ENCODE results near the gene USP40. TPM values are rescaled to one million over a fixed set of nuclear protein-coding genes. Genes with fewer than 3 reads are reported as not detected.

The USP40 gene
- total RNA-seq, 1 experiment from 2014 or later, result 127 TPM

DNA sequence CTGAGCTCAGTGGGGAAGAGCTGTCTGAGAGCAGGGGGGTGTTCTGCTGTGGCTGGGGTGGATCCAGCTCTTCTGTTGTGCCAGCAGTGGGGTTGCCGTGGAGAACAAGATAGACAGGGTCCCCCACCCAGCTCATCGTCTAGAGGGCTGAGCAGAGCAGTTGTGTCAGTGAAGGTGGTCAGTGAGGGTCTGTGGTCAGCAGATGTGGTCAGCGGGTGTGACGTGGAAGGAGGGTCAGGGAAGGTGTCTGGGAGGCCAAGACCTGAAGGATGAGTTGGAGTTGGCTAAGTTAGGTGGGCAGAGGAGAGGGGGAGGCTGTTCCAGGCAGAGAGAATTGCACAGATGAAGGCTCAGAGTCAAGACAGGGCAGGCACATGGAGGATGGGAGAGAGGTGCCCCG, 109.2 kb downstream of the USP40 start:
- no peaks in the 10 kb centered on the region for H4K20me1 ChIP-seq (ENCODE audit: insufficient read depth)
- H3F3A ChIP-seq (ENCODE audit: insufficient read depth, low read depth), result no peaks in the 10 kb centered on the region
- no peaks in the 10 kb centered on the region for H3K4me1 ChIP-seq (replicated peaks; ENCODE audit: insufficient read depth)
- H3K9me3 ChIP-seq (ENCODE audit: insufficient read depth, low read depth), result no peaks in the 10 kb centered on the region
- H3K4me3 ChIP-seq, result no peak overlapping the region
- no peaks in the 10 kb centered on the region for H3K9me2 ChIP-seq (ENCODE audit: insufficient read depth)
- no peak for DNase-seq
- H3K79me2 ChIP-seq (ENCODE audit: low read depth), result no peaks in the 10 kb centered on the region
- intact Hi-C loops (cut with micrococcal nuclease; ENCODE audit: unreplicated experiment), result no loop called here
- ChIA-PET POLR2A (ENCODE audit: unreplicated experiment) (no interaction called here), CTCF (no interaction called here)
- no TSS peak for BruUV-seq (replicated peaks)
- no peak overlapping the region for H3K27ac ChIP-seq
- no peak overlapping the region for H2AFZ ChIP-seq
- peaks cover 45% of the 10 kb centered on the region; the same call in 1 of the 2 replicates for H3K36me3 ChIP-seq (ENCODE audit: low read depth)
- TF ChIP-seq EZH2 (IDR thresholded peaks at IDR 0.05; ENCODE audit: low read depth), result no peak
- TF ChIP-seq, protein P1, sequence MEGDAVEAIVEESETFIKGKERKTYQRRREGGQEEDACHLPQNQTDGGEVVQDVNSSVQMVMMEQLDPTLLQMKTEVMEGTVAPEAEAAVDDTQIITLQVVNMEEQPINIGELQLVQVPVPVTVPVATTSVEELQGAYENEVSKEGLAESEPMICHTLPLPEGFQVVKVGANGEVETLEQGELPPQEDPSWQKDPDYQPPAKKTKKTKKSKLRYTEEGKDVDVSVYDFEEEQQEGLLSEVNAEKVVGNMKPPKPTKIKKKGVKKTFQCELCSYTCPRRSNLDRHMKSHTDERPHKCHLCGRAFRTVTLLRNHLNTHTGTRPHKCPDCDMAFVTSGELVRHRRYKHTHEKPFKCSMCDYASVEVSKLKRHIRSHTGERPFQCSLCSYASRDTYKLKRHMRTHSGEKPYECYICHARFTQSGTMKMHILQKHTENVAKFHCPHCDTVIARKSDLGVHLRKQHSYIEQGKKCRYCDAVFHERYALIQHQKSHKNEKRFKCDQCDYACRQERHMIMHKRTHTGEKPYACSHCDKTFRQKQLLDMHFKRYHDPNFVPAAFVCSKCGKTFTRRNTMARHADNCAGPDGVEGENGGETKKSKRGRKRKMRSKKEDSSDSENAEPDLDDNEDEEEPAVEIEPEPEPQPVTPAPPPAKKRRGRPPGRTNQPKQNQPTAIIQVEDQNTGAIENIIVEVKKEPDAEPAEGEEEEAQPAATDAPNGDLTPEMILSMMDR (conservative IDR thresholded peaks at IDR 0.05), result no peak
- no peak overlapping the region for H3K4me2 ChIP-seq
- no peaks in the 10 kb centered on the region for H3K27me3 ChIP-seq (ENCODE audit: insufficient read depth, low read depth)

DNA sequence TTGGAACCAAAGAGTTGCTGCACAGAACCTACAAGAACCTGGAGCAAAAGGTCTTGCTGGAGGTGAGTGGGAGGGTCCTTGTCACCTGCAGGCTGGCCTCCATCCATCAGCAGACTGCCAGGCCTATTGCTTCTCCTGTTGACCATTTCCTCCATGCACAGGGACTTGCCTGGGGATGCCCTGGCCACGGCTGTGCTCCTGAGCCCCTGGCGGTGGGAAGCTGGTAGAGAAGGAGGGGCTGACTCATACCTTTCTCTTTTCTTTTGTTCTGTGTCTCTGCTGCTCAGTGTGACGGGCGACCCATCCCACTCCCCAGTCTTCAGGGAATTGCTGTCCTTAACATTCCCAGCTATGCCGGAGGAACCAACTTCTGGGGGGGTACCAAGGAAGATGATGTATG, 109.6 kb downstream of the USP40 start:
- H3K27ac ChIP-seq, result no peak overlapping the region
- no peaks in the 10 kb centered on the region for H3K9me3 ChIP-seq (ENCODE audit: insufficient read depth, low read depth)
- ChIA-PET CTCF (no interaction called here), POLR2A (ENCODE audit: unreplicated experiment) (no interaction called here)
- no peaks in the 10 kb centered on the region for H3K9me2 ChIP-seq (ENCODE audit: insufficient read depth)
- intact Hi-C loops (cut with micrococcal nuclease; ENCODE audit: unreplicated experiment), result no loop called here
- H4K20me1 ChIP-seq (ENCODE audit: insufficient read depth), result no peaks in the 10 kb centered on the region
- H3F3A ChIP-seq (ENCODE audit: insufficient read depth, low read depth), result no peaks in the 10 kb centered on the region
- no peaks in the 10 kb centered on the region for H3K27me3 ChIP-seq (ENCODE audit: insufficient read depth, low read depth)
- peaks cover 44% of the 10 kb centered on the region; the same call in 1 of the 2 replicates for H3K36me3 ChIP-seq (ENCODE audit: low read depth)
- DNase-seq, result no peak
- H3K79me2 ChIP-seq (ENCODE audit: low read depth), result no peaks in the 10 kb centered on the region
- H3K4me3 ChIP-seq, result no peak overlapping the region
- H3K4me2 ChIP-seq, result no peak overlapping the region
- no peaks in the 10 kb centered on the region for H3K4me1 ChIP-seq (replicated peaks; ENCODE audit: insufficient read depth)
- TF ChIP-seq EZH2 (IDR thresholded peaks at IDR 0.05; ENCODE audit: low read depth), result no peak
- TF ChIP-seq, protein P1 (conservative IDR thresholded peaks at IDR 0.05), result no peak
- BruUV-seq (replicated peaks), result no TSS peak
- no peak overlapping the region for H2AFZ ChIP-seq

DNA sequence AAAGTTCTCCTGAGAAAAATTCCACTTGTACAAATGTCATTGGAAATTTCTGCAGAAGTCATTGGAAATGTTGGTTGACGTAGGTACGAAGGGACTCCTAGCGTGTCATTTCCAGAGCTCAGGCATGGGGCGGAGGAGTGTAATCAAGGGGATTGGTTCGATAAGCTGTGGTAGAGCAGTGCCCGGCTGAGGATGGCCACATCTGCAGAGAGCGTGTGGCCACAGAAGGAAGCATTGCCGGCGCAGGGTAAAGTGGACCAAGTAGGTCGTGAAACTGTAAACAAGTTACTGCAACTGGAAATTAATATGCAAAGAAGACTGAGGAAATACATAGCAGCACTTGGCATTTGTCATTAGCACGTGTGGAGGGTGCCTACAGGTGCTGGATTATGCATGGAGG, 110.5 kb downstream of the USP40 start:
- BruUV-seq (replicated peaks), result no TSS peak
- DNase-seq, result no peak
- Histone ChIP-seq H4K20me1 (ENCODE audit: insufficient read depth) (no peaks in the 10 kb centered on the region), H3F3A (ENCODE audit: insufficient read depth, low read depth) (no peaks in the 10 kb centered on the region), H3K4me1 (replicated peaks; ENCODE audit: insufficient read depth) (no peaks in the 10 kb centered on the region), H3K4me2 (no peak overlapping the region), H3K79me2 (ENCODE audit: low read depth) (no peaks in the 10 kb centered on the region), H3K9me2 (ENCODE audit: insufficient read depth) (no peaks in the 10 kb centered on the region), H3K27me3 (ENCODE audit: insufficient read depth, low read depth) (no peaks in the 10 kb centered on the region), H3K4me3 (no peak overlapping the region), H3K27ac (no peak overlapping the region), H3K9me3 (ENCODE audit: insufficient read depth, low read depth) (no peaks in the 10 kb centered on the region), H3K36me3 (ENCODE audit: low read depth) (peaks cover 41% of the 10 kb centered on the region; the same call in 1 of the 2 replicates), H2AFZ (no peak overlapping the region)
- ChIA-PET CTCF (no interaction called here), POLR2A (ENCODE audit: unreplicated experiment) (no interaction called here)
- TF ChIP-seq EZH2 (IDR thresholded peaks at IDR 0.05; ENCODE audit: low read depth), result no peak
- TF ChIP-seq, protein P1 (conservative IDR thresholded peaks at IDR 0.05), result no peak
- intact Hi-C loops (cut with micrococcal nuclease; ENCODE audit: unreplicated experiment), result no loop called here

Measured in PC-9 (cell line).